ENCODE results near the gene ABHD5. TPM values are rescaled to one million over a fixed set of nuclear protein-coding genes. Genes with fewer than 3 reads are reported as not detected.

The ABHD5 gene
- total and polyA plus RNA-seq, 2 of the 8 experiments (the other 6 are each of a cell fraction or from before 2014, with no cell fraction given) = 10.5 to 16.4 TPM

GRCh38 chr3:43644443-43644842, 46.3 kb upstream of the ABHD5 start:
- no peaks in the 10 kb centered on the region for H3K36me3 ChIP-seq (ENCODE audit: control insufficient read depth in 2 of 4, insufficient read depth in 4 of 4, low read length in 3 of 4)
- H3K56ac ChIP-seq (replicated peaks; ENCODE audit: insufficient read length, low read depth, low read length) = no peak overlapping the region
- H3K4ac ChIP-seq (replicated peaks; ENCODE audit: insufficient read length, low read depth, low read length) = no peak overlapping the region
- WGBS, 2 experiments (ENCODE audit: extremely low coverage in 1 of 2, insufficient coverage in 1 of 2, insufficient read length in 1 of 2, insufficient replicate concordance in 2 of 2, low coverage in 1 of 2, low lambda C conversion rate in 2 of 2, missing lambda C conversion rate in 1 of 2) = 96% methylated on average over 2 of the region's 2 CpGs; no CpG with 5 or more reads in 1 of the 2 experiments
- no peak overlapping the region for H4K91ac ChIP-seq (replicated peaks; ENCODE audit: insufficient read length, low read length)
- H3K23ac ChIP-seq (ENCODE audit: insufficient read length) = no peak overlapping the region
- no peak overlapping the region for H3K27ac ChIP-seq (ENCODE audit: low read depth, low read length)
- no peak overlapping the region for H4K5ac ChIP-seq (ENCODE audit: insufficient read length, low read depth, low read length)
- H3K18ac ChIP-seq (ENCODE audit: extremely low read depth, low read length) = no peak overlapping the region
- FAIRE-seq = no peak
- POLR2A ChIA-PET (ENCODE audit: partially characterized antibody) = no interaction called here
- no peaks in the 10 kb centered on the region for H3K9me3 ChIP-seq (ENCODE audit: insufficient read depth in 2 of 2, low read depth in 1 of 2, low read length in 1 of 2)
- no peak overlapping the region for H2AFZ ChIP-seq (ENCODE audit: low read length)
- H3K79me2 ChIP-seq (ENCODE audit: control insufficient read depth in 1 of 2, insufficient read depth in 2 of 2, low read length in 2 of 2) = no peaks in the 10 kb centered on the region
- no peak overlapping the region for H3K4me2 ChIP-seq (ENCODE audit: insufficient read depth in 1 of 2, low read depth in 2 of 2, low read length in 2 of 2)
- H3K23me2 ChIP-seq (ENCODE audit: low read depth, low read length) = no peaks in the 10 kb centered on the region
- no peak overlapping the region for H2BK20ac ChIP-seq (ENCODE audit: low read length)
- no peak overlapping the region for H2BK5ac ChIP-seq (ENCODE audit: low read depth, low read length)
- no peak overlapping the region for H3K4me3 ChIP-seq (ENCODE audit: extremely low read depth in 1 of 4, insufficient read depth in 2 of 4, low read depth in 3 of 4, low read length in 4 of 4)
- H3K79me1 ChIP-seq (ENCODE audit: low read depth, low read length) = no peaks in the 10 kb centered on the region
- no peaks in the 10 kb centered on the region for H3K27me3 ChIP-seq (replicated peaks in 1 of 4; ENCODE audit: control insufficient read depth in 3 of 4, extremely low read depth in 1 of 4, insufficient read depth in 3 of 4, low read length in 3 of 4)
- no peak overlapping the region for H2BK15ac ChIP-seq (ENCODE audit: low read length)
- no peaks in the 10 kb centered on the region for H4K20me1 ChIP-seq (replicated peaks in 1 of 2; ENCODE audit: control insufficient read depth in 1 of 2, insufficient read depth in 2 of 2, low read length in 2 of 2)
- no peak overlapping the region for H2BK120ac ChIP-seq (replicated peaks; ENCODE audit: low read depth, low read length)
- H3K14ac ChIP-seq (ENCODE audit: insufficient read length) = no peak overlapping the region
- H4K8ac ChIP-seq (ENCODE audit: extremely low read depth, insufficient read depth, low read length) = no peak overlapping the region
- peaks cover 0 to 7% (median 2%) of the 10 kb centered on the region in 4 experiments; a peak in 3 of 7 replicates for H3K4me1 ChIP-seq (replicated peaks in 1 of 4; ENCODE audit: control insufficient read depth in 3 of 4, insufficient read depth in 4 of 4, low read length in 3 of 4)
- CTCF ChIA-PET (ENCODE audit: partially characterized antibody) = no interaction called here
- no peak overlapping the region for H2AK5ac ChIP-seq (ENCODE audit: low read depth, low read length)
- no peak overlapping the region for H3K9ac ChIP-seq (replicated peaks in 1 of 4; ENCODE audit: extremely low read depth in 1 of 4, low read depth in 3 of 4, low read length in 3 of 4)
- no peak overlapping the region for H2BK12ac ChIP-seq (ENCODE audit: low read depth, low read length)
- no peak for DNase-seq (ENCODE audit: low read depth in 1 of 2, low spot score in 2 of 2)
- no peak for TF ChIP-seq CTCF (IDR thresholded peaks at IDR 0.05; ENCODE audit: control extremely low read depth in 1 of 3, insufficient read depth in 1 of 3, low read depth in 1 of 3, low read length in 3 of 3)
- TF ChIP-seq SP2 (IDR thresholded peaks at IDR 0.05; ENCODE audit: low read length) = no peak
- TF ChIP-seq POLR2AphosphoS5 (IDR thresholded peaks at IDR 0.05; ENCODE audit: low read depth, low read length) = no peak
- no peak for TF ChIP-seq TAF7 (optimal IDR thresholded peaks at IDR 0.05; ENCODE audit: borderline replicate concordance, low read depth, low read length)
- TF ChIP-seq CTBP2 (IDR thresholded peaks at IDR 0.05; ENCODE audit: borderline replicate concordance, insufficient read depth, insufficient read length, low read length) = no peak
- TF ChIP-seq JUN (IDR thresholded peaks at IDR 0.05; ENCODE audit: low read depth, low read length) = no peak
- TF ChIP-seq RFX5 (IDR thresholded peaks at IDR 0.05; ENCODE audit: borderline replicate concordance, low read depth, low read length) = no peak
- TF ChIP-seq NRF1 (IDR thresholded peaks at IDR 0.05; ENCODE audit: low read depth, low read length) = no peak
- TF ChIP-seq RAD21 (IDR thresholded peaks at IDR 0.05 in 1 of 2, conservative IDR thresholded peaks at IDR 0.05 in 1 of 2; ENCODE audit: low read depth in 2 of 2, low read length in 2 of 2) = no peak
- no peak for TF ChIP-seq HDAC2 (IDR thresholded peaks at IDR 0.05; ENCODE audit: borderline replicate concordance in 1 of 2, low read depth in 2 of 2, low read length in 2 of 2)
- no peak for TF ChIP-seq EP300 (IDR thresholded peaks at IDR 0.05; ENCODE audit: borderline replicate concordance in 1 of 2, low read depth in 2 of 2, low read length in 2 of 2)
